ENCODE results near the gene RFX5.
A peak's percentile ranks its signal among the peaks of the same experiment; 100 is the strongest.
"Not testable (repeated sequence)": the region's sequence is repeated elsewhere in the genome, so short reads cannot be mapped to it uniquely, and the experiment has no call there.

RFX5 gene

GRCh38 chr1:151361883-151362282, 14.8 kb upstream of the RFX5 start:
- DNase-seq, result no peak

GRCh38 chr1:151356696-151357095, 9.6 kb upstream of the RFX5 start:
- DNase-seq, result no peak

GRCh38 chr1:151352021-151352718, 5.1 kb upstream of the RFX5 start:
- no peak for DNase-seq

- DNase-seq, result not testable (repeated sequence)
Measured at GRCh38 chr1:151350323-151350722, 3.3 kb upstream of the RFX5 start.

GRCh38 chr1:151347523-151348246, 633 bp upstream of the RFX5 start:
- no peak for DNase-seq

- DNase-seq, result no peak
Measured at GRCh38 chr1:151346082-151346768, 827 bp downstream of the RFX5 start.

- DNase-seq, result no peak
Measured at GRCh38 chr1:151344291-151344690, 2.8 kb downstream of the RFX5 start.

- no peak for DNase-seq
Measured at GRCh38 chr1:151343587-151343986, 3.5 kb downstream of the RFX5 start.

- DNase-seq, result no peak
Measured at GRCh38 chr1:151342569-151342968, 4.5 kb downstream of the RFX5 start.

- no peak for DNase-seq
Measured at GRCh38 chr1:151342021-151342420, 5.0 kb downstream of the RFX5 start.

GRCh38 chr1:151340870-151341754, 5.9 kb downstream of the RFX5 start:
- DNase-seq, result peak; percentile 53

GRCh38 chr1:151336556-151336955, 10.5 kb downstream of the RFX5 start:
- no peak for DNase-seq

- DNase-seq, result no peak
Measured at GRCh38 chr1:151334822-151335221, 12.2 kb downstream of the RFX5 start.

- DNase-seq, result no peak
Measured at GRCh38 chr1:151327903-151328674, 19.0 kb downstream of the RFX5 start.

- peak; percentile 89 for DNase-seq
Measured at GRCh38 chr1:151327223-151327902, 19.7 kb downstream of the RFX5 start, which contains the start of gene PI4KB. Gene PI4KB, minus strand, starts transcription at chr1:151327416. Its CDS starts 10,935 bp downstream, at chr1:151316481.

GRCh38 chr1:151326619-151327222, 20.3 kb downstream of the RFX5 start:
- peak; percentile 30 for DNase-seq

GRCh38 chr1:151325646-151326429, 21.2 kb downstream of the RFX5 start:
- no peak for DNase-seq

- DNase-seq, result no peak
Measured at GRCh38 chr1:151325231-151325630, 21.8 kb downstream of the RFX5 start.

- DNase-seq, result no peak
Measured at GRCh38 chr1:151324390-151324930, 22.6 kb downstream of the RFX5 start.

- DNase-seq, result no peak
Measured at GRCh38 chr1:151318975-151319374, 28.1 kb downstream of the RFX5 start.
